Dermis microvascular lymphatic vessel endothelial cell (primary cell): Measurements from ENCODE around the gene SDHAF1. TPM values are rescaled to one million over a fixed set of nuclear protein-coding genes. Genes with fewer than 3 reads are reported as not detected.
"Not testable (repeated sequence)": the region's sequence is repeated elsewhere in the genome, so short reads cannot be mapped to it uniquely, and the experiment has no call there.

Experiments
- DNase-seq, 2 donors: peaks; one replicate each; pipeline versions ENCODE4 v3.0.0 to v3.0.0-alpha.2; 2010; ENCODE audit warnings: low read depth in 2 of 2
- total RNA-seq: library from RNA; depleted of rRNA; stranded (reverse); fragments of >200 nt; gene quantifications from 2 replicates; pipeline ENCODE4 v1.2.1, GENCODE V29; 2014

The SDHAF1 gene
- total RNA-seq, 1 donor from 2014 or later = 7.2 TPM

GRCh38 chr19:36014012-36014924 lies 19.3 kb downstream of the SDHAF1 start, which contains the start of gene ALKBH6:
Gene ALKBH6 (minus strand): TSS chr19:36014213. CDS start chr19:36013397, 816 bp downstream.
- DNase-seq = peak; percentile 91 to 99

- DNase-seq = no peak
These were observed 24.2 kb downstream of the SDHAF1 start for GRCh38 chr19:36019061-36019670.

DNA sequence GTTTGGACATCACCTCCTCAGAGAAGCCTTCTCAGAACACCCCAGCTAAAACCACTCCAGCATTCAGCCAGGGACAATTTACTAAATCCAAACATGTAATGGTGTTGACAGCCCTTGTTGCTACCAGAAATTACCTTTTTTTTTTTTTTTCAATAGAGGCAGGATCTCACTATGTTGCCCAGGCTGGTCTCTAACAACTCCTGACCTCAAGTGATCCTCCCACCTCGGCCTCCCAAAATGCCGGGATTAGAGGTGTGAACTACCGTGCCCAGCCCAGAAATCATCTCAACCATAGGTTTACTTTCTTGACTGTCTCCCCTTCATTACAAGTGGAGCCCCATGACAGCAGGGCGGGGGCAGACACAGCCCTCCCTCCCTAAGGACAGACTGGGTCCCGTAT lies 28.4 kb downstream of the SDHAF1 start:
- DNase-seq = no peak

GRCh38 chr19:36025541-36025940 lies 30.6 kb downstream of the SDHAF1 start:
- DNase-seq = no peak

DNA sequence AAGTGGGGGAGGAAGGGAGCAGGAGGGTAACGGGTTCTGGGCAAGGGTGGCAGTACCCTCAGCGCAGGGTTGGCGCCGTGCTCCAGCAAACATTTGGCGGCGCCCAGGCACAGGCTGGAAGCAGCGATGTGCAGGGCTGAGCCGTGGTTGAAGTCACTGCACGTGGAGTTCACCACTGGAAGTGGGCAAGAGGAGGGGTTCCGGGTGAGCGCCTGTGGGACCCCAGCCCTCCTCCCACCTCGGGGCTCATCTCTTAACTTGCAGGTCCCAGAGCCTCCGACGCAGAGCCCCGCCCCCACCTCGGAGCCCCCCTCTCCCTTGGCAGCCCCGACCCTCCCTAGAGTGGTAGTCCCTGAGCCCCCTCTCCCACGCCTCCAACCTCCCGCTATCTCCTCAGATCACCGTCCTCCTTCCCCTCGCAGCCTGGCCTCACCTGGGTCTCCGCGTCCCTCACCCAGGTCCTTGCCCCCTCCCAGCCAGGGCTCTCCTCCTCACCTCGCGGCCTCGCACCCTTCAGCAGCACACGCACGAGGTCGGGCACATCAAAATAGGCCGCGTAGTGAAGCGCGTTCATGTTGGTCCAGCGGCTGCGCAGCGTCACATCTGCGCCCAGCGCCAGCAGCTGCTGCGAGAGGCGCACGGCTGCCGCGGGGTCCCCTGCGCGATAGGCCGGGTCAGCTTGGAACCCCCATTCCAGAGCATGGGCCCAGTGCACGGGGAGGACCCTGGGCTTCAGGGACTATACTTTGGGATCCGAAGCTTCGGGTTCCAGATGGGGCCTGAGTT lies 31.3 kb downstream of the SDHAF1 start:
- DNase-seq = no peak

GRCh38 chr19:36027696-36028095 lies 32.7 kb downstream of the SDHAF1 start:
- DNase-seq = no peak

DNA sequence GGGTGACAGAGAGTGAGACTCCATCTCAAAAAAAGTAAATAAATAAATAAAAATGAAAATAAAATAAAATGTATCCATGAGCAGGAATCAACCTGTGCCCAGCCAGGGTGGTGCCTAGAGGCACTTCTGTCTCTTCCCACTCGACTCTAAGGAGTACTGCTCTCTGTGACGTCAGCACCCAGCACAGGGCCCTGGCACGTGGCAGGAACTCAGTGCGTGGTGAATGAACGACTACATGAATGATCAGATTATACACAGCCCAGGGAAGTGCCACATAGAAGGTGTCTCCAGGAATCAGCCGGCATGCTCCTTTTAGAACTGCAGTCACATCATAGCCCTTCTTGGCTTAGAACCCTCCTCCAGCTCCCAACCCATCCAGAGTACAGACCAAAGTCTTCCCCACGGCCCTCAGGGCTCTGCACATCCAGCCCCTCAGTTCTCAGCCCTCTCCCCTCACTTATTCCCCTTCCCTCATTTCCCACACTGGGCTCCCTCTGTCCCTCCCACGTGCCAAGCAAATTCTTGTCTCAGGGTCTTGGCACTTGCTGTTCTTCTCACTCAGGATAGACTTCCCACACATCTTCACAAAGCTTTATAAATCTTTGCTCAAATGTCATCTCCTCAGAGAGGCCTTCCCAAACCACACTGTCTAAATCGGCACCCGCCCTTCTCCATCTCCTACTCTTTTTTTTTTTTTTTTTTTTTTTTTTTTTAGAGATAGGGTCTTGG lies 33.5 kb downstream of the SDHAF1 start:
- no peak for DNase-seq

GRCh38 chr19:36030264-36031148 lies 35.5 kb downstream of the SDHAF1 start:
- DNase-seq = no peak

- no peak for DNase-seq
These were observed 36.3 kb downstream of the SDHAF1 start for GRCh38 chr19:36031308-36031707.

DNA sequence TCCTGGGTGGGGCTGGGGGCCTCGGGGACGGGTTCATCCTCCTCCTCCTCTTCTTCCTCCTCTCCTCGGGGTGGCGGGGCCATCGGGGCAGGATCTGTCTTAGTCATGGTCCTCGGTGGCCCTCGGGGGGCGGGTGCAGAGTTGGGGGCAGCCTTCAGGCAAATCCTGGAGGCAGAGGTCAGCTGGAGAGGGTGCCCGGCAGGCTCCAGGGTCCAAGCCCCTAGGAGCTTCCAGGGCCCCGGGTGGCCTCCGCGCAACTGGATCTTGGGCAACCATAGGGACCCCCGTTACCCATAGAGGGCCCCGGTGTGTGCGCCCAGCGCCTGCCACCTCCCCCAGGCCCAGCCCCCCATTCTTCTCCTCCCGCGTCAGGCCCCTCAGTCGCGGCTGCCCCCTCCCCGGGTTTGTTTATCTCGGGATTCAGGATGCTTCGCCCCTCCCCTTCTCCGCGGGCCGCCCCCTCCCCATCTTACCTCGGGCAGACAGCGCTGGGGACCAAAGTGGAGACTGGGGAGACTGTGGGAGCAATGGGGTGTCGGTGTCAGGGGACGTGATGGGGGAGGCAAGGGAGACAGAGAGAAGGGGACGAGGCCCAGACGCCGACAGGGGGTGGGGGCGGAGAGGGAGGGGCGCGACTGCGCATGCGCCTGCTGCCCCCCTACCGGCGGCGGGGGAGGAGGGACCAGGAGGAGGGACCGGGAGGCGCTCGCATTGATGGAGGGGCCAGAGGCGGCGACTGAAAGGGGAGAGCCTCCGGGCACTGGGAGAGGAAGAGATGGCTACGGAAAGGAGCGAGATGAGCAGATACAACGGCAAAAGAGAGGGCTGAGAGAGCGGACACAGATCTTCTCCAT lies 37.5 kb downstream of the SDHAF1 start, which contains the start of gene CLIP3:
CLIP3 (minus strand) TSS at position 623 of the 854 bp plus-strand sequence; CDS start at position 107, 516 bp downstream.
- DNase-seq = peak in 1 of 2 donors; percentile 67

- DNase-seq = no peak
These were observed 45.5 kb downstream of the SDHAF1 start for GRCh38 chr19:36040495-36040894.

- DNase-seq = not testable (repeated sequence)
These were observed 46.1 kb downstream of the SDHAF1 start for GRCh38 chr19:36041092-36041491.

GRCh38 chr19:36041831-36042230 lies 46.8 kb downstream of the SDHAF1 start:
- no peak for DNase-seq

DNA sequence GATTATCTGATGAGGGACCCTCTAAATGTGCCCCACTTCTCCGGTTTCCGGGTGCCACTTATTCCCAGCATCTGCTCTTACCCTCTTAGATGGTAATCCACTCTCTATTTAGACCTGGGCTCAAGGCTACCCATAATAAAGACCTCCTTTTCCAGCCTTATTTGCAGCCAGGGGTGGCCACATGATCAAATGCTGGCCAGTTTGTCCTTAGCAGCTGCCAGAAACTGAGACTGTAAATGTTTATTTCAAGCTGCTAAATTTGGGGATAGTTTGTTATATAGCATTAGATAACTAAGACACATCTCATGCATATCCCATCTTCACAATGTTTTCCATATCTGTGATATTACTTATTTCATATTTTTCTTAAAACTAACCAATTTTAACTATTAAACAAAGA lies 49.0 kb downstream of the SDHAF1 start:
- DNase-seq = no peak

Other genes starting within 250 kb of the SDHAF1 start
- 2.4 and 4.3 TPM in 2 replicates for gene U2AF1L4, start 249.8 kb upstream of the SDHAF1 start, total RNA-seq
- gene PSENEN, start 249.5 kb upstream of the SDHAF1 start, total RNA-seq = 16.3 and 19.2 TPM in 2 replicates
- 3.0 and 3.8 TPM in 2 replicates for gene LIN37, start 246.6 kb upstream of the SDHAF1 start, total RNA-seq
- gene HSPB6, start 238.2 kb upstream of the SDHAF1 start, total RNA-seq = 0.13 and 0.25 TPM in 2 replicates
- gene PROSER3, start 237.0 kb upstream of the SDHAF1 start, total RNA-seq = 1.3 and 1.4 TPM in 2 replicates
- 1.0 and 2.3 TPM in 2 replicates for gene ARHGAP33, start 219.6 kb upstream of the SDHAF1 start, total RNA-seq
- gene PRODH2, start 182.3 kb upstream of the SDHAF1 start, total RNA-seq = not detected in 2 replicates
- gene NPHS1, start 142.7 kb upstream of the SDHAF1 start, total RNA-seq = not detected in 2 replicates
- not detected in 2 replicates for gene KIRREL2, start 138.3 kb upstream of the SDHAF1 start, total RNA-seq
- gene APLP1, start 126.6 kb upstream of the SDHAF1 start, total RNA-seq = 1.8 TPM in 2 replicates
- 1.4 and 2.8 TPM in 2 replicates for gene NFKBID, start 94.6 kb upstream of the SDHAF1 start, total RNA-seq
- 0.38 and 0.39 TPM in 2 replicates for gene HCST, start 92.7 kb upstream of the SDHAF1 start, total RNA-seq
- not detected in 2 replicates for gene TYROBP, start 86.9 kb upstream of the SDHAF1 start, total RNA-seq
- gene LRFN3, start 58.8 kb upstream of the SDHAF1 start, total RNA-seq = 0.77 and 2.9 TPM in 2 replicates
- under 0.01 TPM in 1 of 2 replicates, not detected in the other for gene SYNE4, start 13.6 kb downstream of the SDHAF1 start, total RNA-seq
- 5.5 and 8.7 TPM in 2 replicates for gene ALKBH6, start 19.0 kb downstream of the SDHAF1 start, total RNA-seq
- gene CLIP3, start 37.7 kb downstream of the SDHAF1 start, total RNA-seq = 1.3 and 6.1 TPM in 2 replicates
- 0.77 and 1.1 TPM in 2 replicates for gene THAP8, start 59.1 kb downstream of the SDHAF1 start, total RNA-seq
- gene WDR62, start 59.7 kb downstream of the SDHAF1 start, total RNA-seq = 1.8 and 2.7 TPM in 2 replicates
- gene OVOL3, start 116.0 kb downstream of the SDHAF1 start, total RNA-seq = not detected in 2 replicates
- 108 and 117 TPM in 2 replicates for gene POLR2I, start 119.7 kb downstream of the SDHAF1 start, total RNA-seq
- gene TBCB, start 120.3 kb downstream of the SDHAF1 start, total RNA-seq = 163 and 164 TPM in 2 replicates
- gene CAPNS1, start 144.9 kb downstream of the SDHAF1 start, total RNA-seq = 383 and 452 TPM in 2 replicates
- gene COX7A1, start 157.3 kb downstream of the SDHAF1 start, total RNA-seq = 32.7 and 77.4 TPM in 2 replicates
- 2.2 and 3.3 TPM in 2 replicates for gene ZNF565, start 219.5 kb downstream of the SDHAF1 start, total RNA-seq
- 49.2 and 60.7 TPM in 2 replicates for gene ZNF146, start 219.9 kb downstream of the SDHAF1 start, total RNA-seq